GM21576 (cell line): ENCODE data around the gene LRBA.
"Not testable (repeated sequence)": the region's sequence is repeated elsewhere in the genome, so short reads cannot be mapped to it uniquely, and the experiment has no call there.

Source experiments
- ATAC-seq: cut with Tn5 transposase; IDR thresholded peaks from one replicate; pipeline ENCODE4 v1.9.1; 2021; ENCODE audit warnings: mild to moderate bottlenecking, moderate library complexity; ENCODE audit not compliant: unreplicated experiment

The LRBA gene, protein sequence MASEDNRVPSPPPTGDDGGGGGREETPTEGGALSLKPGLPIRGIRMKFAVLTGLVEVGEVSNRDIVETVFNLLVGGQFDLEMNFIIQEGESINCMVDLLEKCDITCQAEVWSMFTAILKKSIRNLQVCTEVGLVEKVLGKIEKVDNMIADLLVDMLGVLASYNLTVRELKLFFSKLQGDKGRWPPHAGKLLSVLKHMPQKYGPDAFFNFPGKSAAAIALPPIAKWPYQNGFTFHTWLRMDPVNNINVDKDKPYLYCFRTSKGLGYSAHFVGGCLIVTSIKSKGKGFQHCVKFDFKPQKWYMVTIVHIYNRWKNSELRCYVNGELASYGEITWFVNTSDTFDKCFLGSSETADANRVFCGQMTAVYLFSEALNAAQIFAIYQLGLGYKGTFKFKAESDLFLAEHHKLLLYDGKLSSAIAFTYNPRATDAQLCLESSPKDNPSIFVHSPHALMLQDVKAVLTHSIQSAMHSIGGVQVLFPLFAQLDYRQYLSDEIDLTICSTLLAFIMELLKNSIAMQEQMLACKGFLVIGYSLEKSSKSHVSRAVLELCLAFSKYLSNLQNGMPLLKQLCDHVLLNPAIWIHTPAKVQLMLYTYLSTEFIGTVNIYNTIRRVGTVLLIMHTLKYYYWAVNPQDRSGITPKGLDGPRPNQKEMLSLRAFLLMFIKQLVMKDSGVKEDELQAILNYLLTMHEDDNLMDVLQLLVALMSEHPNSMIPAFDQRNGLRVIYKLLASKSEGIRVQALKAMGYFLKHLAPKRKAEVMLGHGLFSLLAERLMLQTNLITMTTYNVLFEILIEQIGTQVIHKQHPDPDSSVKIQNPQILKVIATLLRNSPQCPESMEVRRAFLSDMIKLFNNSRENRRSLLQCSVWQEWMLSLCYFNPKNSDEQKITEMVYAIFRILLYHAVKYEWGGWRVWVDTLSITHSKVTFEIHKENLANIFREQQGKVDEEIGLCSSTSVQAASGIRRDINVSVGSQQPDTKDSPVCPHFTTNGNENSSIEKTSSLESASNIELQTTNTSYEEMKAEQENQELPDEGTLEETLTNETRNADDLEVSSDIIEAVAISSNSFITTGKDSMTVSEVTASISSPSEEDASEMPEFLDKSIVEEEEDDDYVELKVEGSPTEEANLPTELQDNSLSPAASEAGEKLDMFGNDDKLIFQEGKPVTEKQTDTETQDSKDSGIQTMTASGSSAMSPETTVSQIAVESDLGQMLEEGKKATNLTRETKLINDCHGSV (N-terminal part only)

DNA sequence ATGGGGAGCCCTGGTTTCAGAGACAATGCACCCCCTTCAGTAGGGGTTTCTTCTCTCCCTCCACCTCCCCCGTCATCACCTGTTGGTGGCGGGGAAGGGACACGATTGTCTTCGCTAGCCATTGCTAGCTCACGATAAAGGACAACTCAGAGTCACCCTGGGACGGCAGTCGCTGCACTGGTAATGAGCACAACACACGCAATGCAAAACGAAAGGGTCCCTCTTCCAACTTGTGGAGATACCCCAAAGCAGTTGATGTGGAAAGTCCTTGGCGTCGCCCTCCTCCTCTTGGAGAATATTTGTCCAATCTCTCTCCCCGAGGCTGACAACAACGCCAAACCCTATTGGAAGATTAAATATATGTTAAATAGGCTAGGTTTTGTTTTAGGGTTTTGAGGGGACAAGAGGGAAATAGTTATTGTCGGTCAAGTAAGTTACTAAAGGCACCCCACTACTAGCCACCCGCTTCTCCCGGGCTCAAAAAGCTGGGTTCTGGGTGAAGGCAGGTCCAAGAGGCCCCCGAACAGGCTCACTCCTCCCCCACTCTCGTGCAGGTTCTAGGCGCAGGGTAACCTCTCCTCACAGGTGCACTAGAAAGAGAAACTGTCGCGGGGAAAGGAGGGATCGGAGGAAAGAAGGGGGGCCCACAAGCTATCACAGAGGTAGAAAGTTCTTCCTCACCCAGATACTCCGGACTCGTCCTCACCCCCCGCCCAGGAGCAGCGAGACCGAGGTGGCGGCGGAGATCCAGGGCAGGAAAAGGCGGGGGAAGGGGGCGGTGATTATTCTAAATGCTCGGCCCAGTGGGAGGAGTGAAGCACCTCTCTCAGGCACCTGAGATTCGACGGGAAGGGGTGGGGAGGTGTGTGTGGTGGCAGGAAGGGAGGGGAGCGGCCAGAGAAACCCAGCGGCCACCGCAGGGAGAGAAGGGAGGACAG, at the start of gene LRBA:
Gene LRBA (minus strand): TSS at position 764 of the 938 bp plus-strand sequence. CDS start 642 bp downstream, at position 122.
- peak; percentile 71 for ATAC-seq

- not testable (repeated sequence) for ATAC-seq
Measured at GRCh38 chr4:151063143-151063542, 48.1 kb upstream of the LRBA start.

- no peak for ATAC-seq
Measured at GRCh38 chr4:151055539-151055938, 40.5 kb upstream of the LRBA start.

DNA sequence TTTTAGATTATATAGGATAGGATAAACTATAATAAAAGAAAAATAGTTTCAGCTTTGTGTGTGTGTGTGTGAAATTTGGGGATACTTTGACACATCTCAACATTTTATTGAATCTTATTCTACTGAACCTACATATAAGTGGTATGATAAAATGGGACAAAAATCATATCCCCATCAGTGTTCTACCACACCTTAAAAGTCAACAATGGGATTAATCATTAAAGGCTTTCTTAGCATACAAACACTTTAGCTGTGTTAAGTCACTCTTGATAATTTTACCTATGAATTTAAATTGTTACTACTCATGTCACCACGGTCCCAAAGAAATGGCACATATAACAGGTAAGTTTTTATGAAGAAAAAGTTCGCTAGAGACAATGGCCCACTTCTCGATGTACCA, 37.7 kb upstream of the LRBA start:
- peak; percentile 7 for ATAC-seq

GRCh38 chr4:151049430-151049884, 34.4 kb upstream of the LRBA start:
- ATAC-seq: no peak

GRCh38 chr4:151048913-151049312, 33.8 kb upstream of the LRBA start:
- no peak for ATAC-seq

- ATAC-seq: no peak
Measured at GRCh38 chr4:151046609-151047008, 31.5 kb upstream of the LRBA start.

DNA sequence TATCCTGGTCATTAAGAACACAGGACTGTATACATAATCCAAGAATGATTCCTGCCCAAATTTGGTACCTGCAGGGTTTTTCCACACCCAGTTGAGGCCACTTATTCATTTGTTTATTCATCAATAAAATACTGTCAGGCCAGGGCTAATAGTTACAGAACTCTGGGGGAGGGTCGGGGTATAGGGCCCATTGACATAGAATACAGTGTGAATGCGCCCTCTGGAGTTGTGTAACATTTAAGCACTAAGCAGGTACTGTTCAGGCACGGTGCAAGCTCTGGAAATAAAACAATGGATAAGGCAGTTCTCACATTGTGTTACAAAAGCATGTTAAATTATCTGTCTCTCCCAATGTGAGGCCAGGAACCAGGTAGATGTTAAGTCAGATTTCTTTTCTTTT, 30.8 kb upstream of the LRBA start:
- ATAC-seq: no peak

DNA sequence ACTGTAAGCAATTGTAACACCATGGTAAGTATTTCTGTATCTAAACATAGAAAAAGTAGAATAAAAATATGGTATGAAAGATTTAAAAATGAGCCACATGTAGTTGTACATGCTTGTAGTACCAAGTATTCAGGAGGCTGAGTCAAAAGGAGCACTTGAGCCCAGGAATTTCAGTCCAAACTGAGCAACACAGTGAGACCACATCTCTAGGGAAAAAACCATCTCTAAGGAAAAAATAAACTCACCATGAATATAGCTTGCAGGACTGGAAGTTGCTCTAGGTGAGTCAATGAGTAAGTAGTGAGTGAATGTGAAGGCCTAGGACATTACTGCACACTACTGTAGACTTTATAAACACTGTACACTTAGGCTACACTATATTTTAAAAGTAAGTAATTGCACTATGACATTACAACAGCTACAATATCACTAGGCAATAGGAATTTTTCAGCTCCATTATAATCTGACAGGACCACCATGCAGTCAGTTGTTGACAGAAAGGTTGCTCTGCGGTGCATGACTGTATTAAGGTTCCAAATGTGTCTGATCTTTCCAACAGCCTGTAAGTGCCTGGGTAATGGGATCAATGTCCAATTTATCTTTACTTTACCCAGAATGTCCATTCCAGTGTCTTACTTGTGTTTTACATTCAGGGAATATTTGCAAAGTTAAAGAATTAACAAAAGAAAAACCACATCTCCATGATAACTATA, 28.9 kb upstream of the LRBA start:
- no peak for ATAC-seq

DNA sequence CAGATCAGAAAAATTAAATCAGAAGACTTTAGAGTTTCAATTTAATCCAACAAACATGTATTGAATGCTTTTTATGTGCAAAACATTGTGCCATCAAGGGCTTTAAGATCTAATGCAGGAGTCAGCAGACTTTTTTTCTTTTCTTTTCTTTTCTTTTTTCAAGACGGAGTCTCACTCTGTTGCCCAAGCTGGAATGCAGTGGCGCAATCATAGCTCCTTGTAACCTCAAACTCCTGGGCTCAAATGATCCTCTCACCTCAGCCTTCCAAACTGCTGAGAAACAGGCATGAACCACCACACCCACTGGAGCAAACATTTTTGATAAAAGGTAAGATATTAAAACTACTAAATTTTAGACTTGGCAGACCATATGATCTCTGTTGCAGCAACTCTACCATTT, 24.6 kb upstream of the LRBA start:
- ATAC-seq: no peak

- ATAC-seq: no peak
Measured at GRCh38 chr4:151038452-151039157, 23.5 kb upstream of the LRBA start.

DNA sequence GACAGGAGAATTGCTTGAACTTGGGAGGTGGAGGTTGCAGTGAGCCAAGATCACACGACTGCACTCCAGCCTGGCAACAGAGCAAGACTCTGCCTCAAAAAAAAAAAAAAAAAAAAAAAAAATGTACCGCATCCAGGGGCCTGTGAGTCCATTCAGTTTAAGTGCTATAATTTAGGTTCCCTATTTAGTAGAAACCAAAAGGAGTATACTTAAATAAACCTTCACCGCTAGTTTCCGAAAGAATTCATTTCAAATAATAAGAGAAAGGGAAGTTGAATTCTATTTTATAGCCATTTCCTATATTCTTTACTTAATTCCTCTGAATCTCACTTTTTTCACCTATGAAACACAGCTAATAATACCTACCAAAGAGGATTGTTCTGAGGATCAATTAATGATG, 20.8 kb upstream of the LRBA start:
- no peak for ATAC-seq

GRCh38 chr4:151035328-151035727, 20.2 kb upstream of the LRBA start:
- no peak for ATAC-seq

GRCh38 chr4:151034829-151035228, 19.7 kb upstream of the LRBA start:
- ATAC-seq: no peak

DNA sequence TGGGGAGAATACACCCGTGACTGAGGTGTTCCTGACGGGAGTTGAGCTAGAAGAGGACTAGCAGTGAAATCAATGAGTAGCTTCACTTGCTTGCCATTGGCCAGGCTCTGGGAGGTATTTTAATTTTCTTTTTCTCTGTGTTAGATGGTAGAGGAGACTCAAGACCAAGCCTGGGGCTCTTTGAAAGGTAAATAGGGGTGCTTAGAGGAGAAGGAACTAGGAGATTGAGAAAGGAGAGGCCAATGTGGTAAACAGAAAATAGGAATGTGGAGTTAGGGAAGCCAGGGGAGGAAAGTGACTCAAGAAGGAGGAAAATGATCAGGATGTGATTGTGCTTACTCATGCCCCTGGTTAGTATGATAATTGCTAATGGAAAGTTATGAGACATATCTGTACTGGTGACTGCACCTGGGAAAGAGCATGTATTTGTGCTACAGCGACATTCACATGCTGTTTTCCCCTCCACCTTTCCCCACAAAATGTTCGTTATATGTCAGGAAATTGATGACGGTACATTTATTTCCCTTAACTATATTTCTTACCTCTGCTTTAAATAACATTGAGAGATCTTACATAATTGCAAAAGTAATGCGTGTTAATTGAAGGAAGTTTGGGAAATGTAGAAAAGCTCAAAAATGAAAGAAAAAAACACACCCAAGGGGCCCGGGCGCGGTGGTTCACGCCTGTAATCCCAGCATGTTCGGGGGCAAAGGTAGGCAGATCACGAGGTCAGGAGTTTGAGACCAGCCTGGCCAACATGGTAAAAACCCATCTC, 16.9 kb upstream of the LRBA start:
- peak; percentile 56 for ATAC-seq

DNA sequence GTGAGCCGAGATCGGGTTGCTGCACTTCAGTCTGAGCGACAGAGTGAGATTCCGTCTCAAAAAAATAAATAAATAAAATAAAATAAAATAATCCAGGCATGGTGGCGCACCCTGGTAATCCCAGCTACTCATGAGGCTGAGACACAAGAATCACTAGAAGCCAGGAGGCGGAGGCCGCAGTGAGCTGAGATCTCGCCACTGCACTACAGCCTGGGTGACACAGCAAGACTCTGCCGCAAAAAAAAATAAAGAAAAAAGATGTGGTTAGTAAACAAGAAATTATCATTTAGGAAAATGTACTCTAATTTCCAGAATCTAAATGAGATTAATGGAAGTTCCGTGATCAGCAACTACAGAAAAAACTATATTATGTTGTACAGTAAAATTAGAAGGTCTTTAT, 14.5 kb upstream of the LRBA start:
- ATAC-seq: no peak

DNA sequence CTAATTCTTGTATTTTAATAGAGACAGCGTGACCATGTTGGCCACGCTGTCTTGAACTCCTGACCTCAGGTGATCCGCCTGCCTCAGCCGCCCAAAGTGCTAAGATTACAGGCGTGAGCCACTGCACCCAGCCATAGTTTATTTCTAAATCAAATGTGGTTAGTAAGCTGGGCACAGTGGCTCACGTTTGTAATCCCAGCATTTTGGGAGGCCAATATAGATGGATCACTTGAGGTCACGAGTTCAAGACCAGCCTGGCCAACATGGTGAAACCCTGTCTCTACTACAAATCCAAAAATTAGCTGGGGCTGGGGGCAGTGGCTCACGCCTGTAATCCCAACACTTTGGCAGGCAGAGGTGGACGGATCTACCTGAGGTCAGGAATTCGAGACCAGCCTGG, 13.9 kb upstream of the LRBA start:
- not testable (repeated sequence) for ATAC-seq

DNA sequence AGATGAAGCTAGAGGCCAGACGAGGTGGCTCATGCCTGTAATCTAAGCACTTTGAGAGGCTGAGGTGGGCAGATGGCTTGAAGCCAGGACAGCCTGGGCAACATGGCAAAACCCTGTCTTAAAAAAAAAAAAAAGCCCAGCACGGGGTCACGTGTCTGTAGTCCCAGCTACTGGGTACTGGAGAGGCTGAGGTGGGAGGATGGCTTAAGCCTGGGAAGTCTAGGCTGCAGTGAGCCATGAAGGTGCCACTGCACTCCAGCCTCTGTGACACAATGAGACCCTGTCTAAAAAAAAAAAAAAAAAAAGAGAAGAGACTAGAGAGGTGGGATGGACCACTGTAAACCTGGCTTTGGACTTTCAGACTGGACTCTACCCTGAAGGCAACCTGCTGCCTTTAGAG, 10.7 kb upstream of the LRBA start:
- ATAC-seq: no peak
